H1 (cell line): ENCODE data around the gene PDE4D. TPM values are rescaled to one million over a fixed set of nuclear protein-coding genes. Genes with fewer than 3 reads are reported as not detected.

Source experiments
- CTCF ChIA-PET: fragments of 300-600 bp; sonication (Branson Sonifier 250); formaldehyde crosslinking; loops from one replicate; lab custom pipeline; 2021; ENCODE audit not compliant: partially characterized antibody; lab: Charles Lee
- POLR2A ChIA-PET: fragments of 300-600 bp; sonication (Branson Sonifier 250); formaldehyde crosslinking; loops from one replicate; lab custom pipeline; 2021; ENCODE audit warnings: inconsistent platforms; ENCODE audit not compliant: partially characterized antibody; lab: Charles Lee
- DNase-seq, 2 experiments: peaks; one replicate each; pipeline versions ENCODE4 v3.0.0 to v3.0.0-alpha.2; 2010 to 2022; ENCODE audit warnings: low spot score in 2 of 2, low read depth in 1 of 2, mixed read lengths in 1 of 2
- FAIRE-seq: peaks from 2 replicates; lab custom pipeline; 2011; peaks lifted over from hg19 to GRCh38; lab: Jason Lieb, UNC
- H2AFZ ChIP-seq: 2 replicates; pipeline ENCODE4 v1.8.1; 2012; ENCODE audit warnings: low read length, inconsistent platforms
- H2AK5ac ChIP-seq: 2 replicates; pipeline ENCODE4 v1.6.1; 2013; ENCODE audit warnings: low read depth, low read length
- H2BK120ac ChIP-seq: replicated peaks from 2 replicates; pipeline ENCODE3; 2013; ENCODE audit warnings: low read depth, low read length, inconsistent platforms
- H2BK12ac ChIP-seq: 2 replicates; pipeline ENCODE4 v1.6.1; 2013; ENCODE audit warnings: low read depth, low read length
- H2BK15ac ChIP-seq: 2 replicates; pipeline ENCODE4 v1.6.1; 2013; ENCODE audit warnings: low read length
- H2BK20ac ChIP-seq: 2 replicates; pipeline ENCODE4 v1.6.1; 2013; ENCODE audit warnings: low read length
- H2BK5ac ChIP-seq: 2 replicates; pipeline ENCODE4 v1.6.1; 2013; ENCODE audit warnings: low read depth, low read length
- H3K14ac ChIP-seq: 2 replicates; pipeline ENCODE4 v1.6.1; 2013; ENCODE audit warnings: inconsistent platforms; ENCODE audit not compliant: insufficient read length
- H3K18ac ChIP-seq: 2 replicates; pipeline ENCODE4 v1.6.1; 2013; ENCODE audit warnings: low read length; ENCODE audit errors: extremely low read depth
- H3K23ac ChIP-seq: 2 replicates; pipeline ENCODE4 v1.6.1; 2013; ENCODE audit warnings: inconsistent platforms; ENCODE audit not compliant: insufficient read length
- H3K23me2 ChIP-seq: 2 replicates; pipeline ENCODE4 v1.6.1; 2013; ENCODE audit warnings: low read depth, low read length
- H3K27ac ChIP-seq: 2 replicates; pipeline ENCODE4 v1.6.1; 2011; ENCODE audit warnings: low read depth, low read length, inconsistent platforms
- H3K27me3 ChIP-seq, 4 experiments: replicated peaks in 1 of 4; 1 replicate in 1 of 4; 2 replicates in 3 of 4; pipeline versions ENCODE4 v1.6.1 to v1.8.1; 2011 to 2013; ENCODE audit warnings: low read length in 3 of 4, mild to moderate bottlenecking in 3 of 4, inconsistent platforms in 2 of 4, mixed read lengths in 2 of 4, moderate library complexity in 1 of 4; ENCODE audit not compliant: control insufficient read depth in 3 of 4, insufficient read depth in 3 of 4; ENCODE audit errors: extremely low read depth in 1 of 4
- H3K36me3 ChIP-seq, 4 experiments: 2 replicates each; pipeline versions ENCODE4 v1.6.1 to v1.8.1; 2011 to 2013; ENCODE audit warnings: mild to moderate bottlenecking in 4 of 4, low read length in 3 of 4, moderate library complexity in 2 of 4, control low read depth in 1 of 4, inconsistent platforms in 1 of 4; ENCODE audit not compliant: insufficient read depth in 4 of 4, control insufficient read depth in 2 of 4
- H3K4ac ChIP-seq: replicated peaks from 2 replicates; pipeline ENCODE3; 2013; ENCODE audit warnings: low read length, low read depth, mixed read lengths, inconsistent platforms; ENCODE audit not compliant: insufficient read length
- H3K4me1 ChIP-seq, 4 experiments: replicated peaks in 1 of 4; 1 replicate in 1 of 4; 2 replicates in 3 of 4; pipeline versions ENCODE4 v1.6.1 to v1.8.1; 2011 to 2013; ENCODE audit warnings: low read length in 3 of 4, inconsistent platforms in 2 of 4, mixed read lengths in 1 of 4; ENCODE audit not compliant: insufficient read depth in 4 of 4, control insufficient read depth in 3 of 4
- H3K4me2 ChIP-seq, 2 experiments: 2 replicates each; pipeline versions ENCODE4 v1.6.1 to v1.8.1; 2011 to 2013; ENCODE audit warnings: low read depth in 2 of 2, low read length in 2 of 2, control low read depth in 1 of 2, inconsistent platforms in 1 of 2, mild to moderate bottlenecking in 1 of 2; ENCODE audit not compliant: insufficient read depth in 1 of 2
- H3K4me3 ChIP-seq, 4 experiments: fragments of 200-600, 300-600 bp in 1 of 4; sonication (generic), shearing (Covaris generic), sonication (Bioruptor Twin) in 1 of 4; 2 replicates each; pipeline versions ENCODE4 v1.5.1 to v1.8.1; 2011 to 2016; ENCODE audit warnings: low read length in 4 of 4, low read depth in 3 of 4, control low read depth in 2 of 4, inconsistent platforms in 2 of 4, mild to moderate bottlenecking in 2 of 4, mixed read lengths in 1 of 4, moderate library complexity in 1 of 4; ENCODE audit not compliant: insufficient read depth in 2 of 4; ENCODE audit errors: extremely low read depth in 1 of 4
- H3K56ac ChIP-seq: replicated peaks from 2 replicates; pipeline ENCODE3; 2013; ENCODE audit warnings: low read depth, mild to moderate bottlenecking, mixed read lengths, low read length, inconsistent platforms; ENCODE audit not compliant: insufficient read length
- H3K79me1 ChIP-seq: 2 replicates; pipeline ENCODE4 v1.6.1; 2013; ENCODE audit warnings: low read depth, low read length, control low read depth
- H3K79me2 ChIP-seq, 2 experiments: 2 replicates each; pipeline versions ENCODE4 v1.6.1 to v1.8.1; 2012 to 2013; ENCODE audit warnings: low read length in 2 of 2, mild to moderate bottlenecking in 2 of 2, inconsistent platforms in 1 of 2; ENCODE audit not compliant: insufficient read depth in 2 of 2, control insufficient read depth in 1 of 2
- H3K9ac ChIP-seq, 4 experiments: replicated peaks in 1 of 4; 1 replicate in 1 of 4; 2 replicates in 3 of 4; pipeline versions ENCODE4 v1.6.1 to v1.8.1; 2011 to 2013; ENCODE audit warnings: low read depth in 3 of 4, low read length in 3 of 4, control low read depth in 2 of 4, mild to moderate bottlenecking in 2 of 4, moderate library complexity in 2 of 4, inconsistent platforms in 1 of 4; ENCODE audit errors: extremely low read depth in 1 of 4
- H3K9me3 ChIP-seq, 2 experiments: 2 replicates each; pipeline versions ENCODE4 v1.6.1 to v1.8.1; 2012 to 2013; ENCODE audit warnings: mild to moderate bottlenecking in 2 of 2, moderate library complexity in 2 of 2, control low read depth in 1 of 2, inconsistent platforms in 1 of 2, low read depth in 1 of 2, low read length in 1 of 2, mixed read lengths in 1 of 2; ENCODE audit not compliant: insufficient read depth in 2 of 2
- H4K20me1 ChIP-seq, 2 experiments: replicated peaks in 1 of 2; 2 replicates each; pipeline versions ENCODE3 to v1.8.1; 2011 to 2013; ENCODE audit warnings: inconsistent platforms in 2 of 2, low read length in 2 of 2, mild to moderate bottlenecking in 1 of 2; ENCODE audit not compliant: insufficient read depth in 2 of 2, control insufficient read depth in 1 of 2
- H4K5ac ChIP-seq: 2 replicates; pipeline ENCODE4 v1.6.1; 2013; ENCODE audit warnings: low read length, low read depth, mixed read lengths, inconsistent platforms; ENCODE audit not compliant: insufficient read length
- H4K8ac ChIP-seq: 2 replicates; pipeline ENCODE4 v1.8.0; 2013; ENCODE audit warnings: mild to moderate bottlenecking, moderate library complexity, low read length, inconsistent platforms; ENCODE audit not compliant: insufficient read depth; ENCODE audit errors: extremely low read depth
- H4K91ac ChIP-seq: replicated peaks from 2 replicates; pipeline ENCODE3; 2013; ENCODE audit warnings: low read length, mixed read lengths, inconsistent platforms; ENCODE audit not compliant: insufficient read length
- KDM1A ChIP-seq: fragments of 200-600, 300-600 bp; sonication (generic); IDR thresholded peaks from 2 replicates; pipeline ENCODE4 v1.7.1; 2016; ENCODE audit warnings: mild to moderate bottlenecking, low read length, borderline replicate concordance
- RFX5 ChIP-seq: IDR thresholded peaks from 2 replicates; pipeline ENCODE4 v1.6.1; 2011; ENCODE audit warnings: low read depth, low read length, improper control_type of control experiment, borderline replicate concordance
- SIX5 ChIP-seq: IDR thresholded peaks from 2 replicates; pipeline ENCODE4 v1.6.1; 2011; ENCODE audit warnings: mild to moderate bottlenecking, low read depth, low read length
- TBP ChIP-seq: IDR thresholded peaks from 2 replicates; pipeline ENCODE4 v1.6.1; 2011; ENCODE audit warnings: low read depth, low read length, improper control_type of control experiment
- polyA plus RNA-seq, 7 experiments: library from polyadenylated mRNA; depleted of rRNA in 3 of 7; stranded (reverse) in 5 of 7; unstranded in 2 of 7; fragments of >200 nt in 5 of 7; fragments of 200-250 nt in 2 of 7; gene quantifications; 1 replicate in 5 of 7; 2 replicates in 1 of 7; 4 replicates in 1 of 7; pipeline versions ENCODE4 v1.2.1 to v1.2.3, GENCODE V29; 2011 to 2013; ENCODE audit warnings: missing spikeins in 2 of 7, mixed read lengths in 2 of 7
- total RNA-seq: library from RNA; stranded (reverse); fragmentation: NEBNext Ultra II Directional; extraction: Animal tissue kit (Norgen Biotek cat#: 25700); gene quantifications from 2 replicates; pipeline ENCODE4 v1.2.1, GENCODE V29; 2021

PDE4D gene
- total and polyA plus RNA-seq, 2 of the 8 experiments (the other 6 are each of a cell fraction or from before 2014, with no cell fraction given) = 2.3 to 3.7 TPM

DNA sequence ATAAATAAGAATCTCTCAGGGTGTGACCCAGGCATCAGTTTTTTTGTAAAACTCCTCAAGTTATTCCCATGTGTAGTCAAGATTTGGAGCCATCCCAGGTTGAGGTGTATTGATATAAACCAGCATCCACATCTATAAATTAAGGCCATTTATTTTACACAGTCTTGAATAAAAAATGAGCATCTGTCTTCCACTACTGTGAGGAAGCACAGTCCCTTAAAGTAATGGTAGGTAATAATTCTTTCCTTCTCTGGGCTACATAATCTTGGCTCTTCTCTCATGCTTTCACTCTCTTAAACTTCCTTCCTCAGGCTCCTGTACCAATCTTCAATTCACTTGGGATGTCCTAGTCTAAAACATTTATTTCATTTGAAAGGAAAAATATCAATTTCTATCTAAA is 110.3 kb downstream of the PDE4D start:
- H3K4me2 ChIP-seq = no peak overlapping the region
- no peak overlapping the region for H3K14ac ChIP-seq
- no peaks in the 10 kb centered on the region for H3K4me1 ChIP-seq
- no peak overlapping the region for H3K4ac ChIP-seq
- H3K79me1 ChIP-seq = no peaks in the 10 kb centered on the region
- H3K27me3 ChIP-seq = no peaks in the 10 kb centered on the region
- no peak overlapping the region for H3K18ac ChIP-seq
- no peak for DNase-seq
- no peaks in the 10 kb centered on the region for H3K36me3 ChIP-seq
- H3K27ac ChIP-seq = no peak overlapping the region
- no peaks in the 10 kb centered on the region for H3K23me2 ChIP-seq
- H3K23ac ChIP-seq = no peak overlapping the region
- POLR2A ChIA-PET = no interaction called here
- H2BK5ac ChIP-seq = no peak overlapping the region
- H3K79me2 ChIP-seq = no peaks in the 10 kb centered on the region
- CTCF ChIA-PET = no interaction called here
- no peaks in the 10 kb centered on the region for H3K9me3 ChIP-seq
- H4K5ac ChIP-seq = no peak overlapping the region
- no peak overlapping the region for H4K91ac ChIP-seq
- H2BK12ac ChIP-seq = no peak overlapping the region
- FAIRE-seq = no peak
- H3K4me3 ChIP-seq = no peak overlapping the region
- H2AFZ ChIP-seq = no peak overlapping the region
- H2BK15ac ChIP-seq = no peak overlapping the region
- no peak overlapping the region for H3K9ac ChIP-seq
- no peak overlapping the region for H2AK5ac ChIP-seq
- no peak overlapping the region for H3K56ac ChIP-seq
- H2BK20ac ChIP-seq = no peak overlapping the region
- H4K8ac ChIP-seq = no peak overlapping the region
- H4K20me1 ChIP-seq = no peaks in the 10 kb centered on the region
- no peak overlapping the region for H2BK120ac ChIP-seq
- TF ChIP-seq SIX5 (no peak), KDM1A (no peak), RFX5 (no peak), TBP (no peak)
